AG08396 (cell line): ENCODE results near the gene DPAGT1.

Experiments used
- DNase-seq: peaks from one replicate; pipeline ENCODE4 v3.0.0; 2012; ENCODE audit warnings: low spot score, mixed read lengths

DPAGT1 gene

DNA sequence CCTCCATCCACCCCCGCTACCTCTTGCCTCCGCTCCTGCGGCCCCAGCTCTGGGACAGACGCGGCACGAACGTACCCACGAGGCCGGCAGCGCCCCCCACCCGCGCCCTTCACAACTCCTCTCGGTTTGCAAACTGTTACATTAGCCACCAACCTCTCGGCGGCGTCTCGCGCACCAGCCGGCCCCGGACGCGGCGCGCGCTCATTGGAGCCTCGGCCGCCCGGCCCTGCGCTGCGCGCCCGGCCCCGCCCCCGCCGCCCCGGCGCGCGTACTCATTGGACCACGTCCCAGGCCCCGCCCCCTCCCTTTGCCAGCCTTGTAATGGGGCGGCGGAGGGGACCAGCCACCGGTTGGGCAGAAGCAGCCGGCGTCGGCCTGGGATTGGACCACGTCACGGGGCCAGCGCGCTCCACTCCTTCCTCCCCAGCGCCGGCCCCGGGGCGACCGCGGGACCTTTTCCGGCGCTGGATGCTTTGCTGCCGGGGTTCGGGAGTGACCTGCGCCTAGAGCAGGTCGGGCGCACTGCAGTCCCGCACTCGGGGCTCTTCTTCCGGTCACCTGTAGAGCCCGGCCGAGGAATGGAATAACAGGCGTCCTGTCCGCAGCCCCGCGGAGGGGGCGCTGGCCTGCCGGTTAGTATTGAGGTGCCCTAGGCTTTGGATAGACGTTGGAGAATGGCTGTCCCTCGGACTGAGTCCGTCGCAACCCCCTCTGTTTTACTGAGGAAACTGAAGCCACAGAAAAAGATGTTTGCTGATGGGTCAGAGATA lies 44.5 kb downstream of the DPAGT1 start, which contains the start of gene HYOU1:
TSS of gene HYOU1 (minus strand) at position 206 of the 770 bp plus-strand sequence. CDS start 1,045 bp downstream, outside the sequence.
- DNase-seq, result peak; percentile 99

DNA sequence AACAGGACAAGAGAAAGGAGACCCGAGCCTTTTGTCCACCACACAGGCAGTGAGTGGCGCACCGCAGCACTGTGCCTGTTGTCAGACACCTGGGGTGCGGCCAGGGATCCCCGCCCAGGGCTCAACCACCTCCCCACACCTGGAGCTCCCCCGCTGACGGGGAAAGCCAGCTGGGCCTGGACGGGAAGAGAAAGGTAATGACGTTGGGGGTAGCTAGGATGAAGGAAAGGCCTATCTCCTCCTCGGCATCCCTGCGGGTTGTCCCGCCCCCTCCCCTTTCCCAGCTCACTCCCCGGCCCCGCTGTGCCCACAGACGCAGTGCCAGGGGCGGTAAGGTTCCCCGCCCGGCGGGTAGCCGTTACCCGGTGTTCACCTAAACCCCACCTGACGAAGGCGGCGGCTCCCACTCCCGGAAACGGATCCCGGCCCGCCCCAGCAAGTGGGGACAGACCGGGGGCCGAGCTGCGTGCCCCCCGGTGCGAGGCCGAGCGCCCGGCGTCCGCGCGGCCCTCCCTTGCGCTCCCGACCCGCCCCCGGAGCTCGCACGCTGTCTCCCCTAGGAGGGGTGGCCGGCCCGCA lies 45.1 kb downstream of the DPAGT1 start:
- no peak for DNase-seq

- DNase-seq, result peak; percentile 41
Observed at GRCh38 chr11:119055901-119056300, 45.8 kb downstream of the DPAGT1 start.

DNA sequence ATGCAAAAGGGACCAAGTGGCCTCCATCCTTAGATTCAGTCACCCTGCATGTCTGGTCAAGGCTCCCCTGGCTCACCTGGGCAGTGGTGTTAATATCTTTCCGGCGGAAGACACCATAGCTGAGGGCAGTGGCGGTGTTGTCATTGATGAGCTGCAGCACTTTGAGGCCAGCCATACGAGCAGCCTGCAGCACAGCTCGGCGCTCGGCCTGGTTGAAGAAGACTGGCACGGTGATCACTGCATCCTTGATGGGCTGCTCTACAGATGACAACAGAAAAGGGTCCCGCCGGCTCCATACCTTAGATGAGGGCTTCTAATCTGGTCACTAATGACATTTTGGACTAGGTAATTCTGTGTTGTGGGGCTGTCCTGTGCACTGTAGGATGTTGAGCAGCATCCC lies 47.2 kb downstream of the DPAGT1 start:
- no peak for DNase-seq

- DNase-seq, result no peak
Observed at GRCh38 chr11:119052163-119052814, 49.4 kb downstream of the DPAGT1 start.

DNA sequence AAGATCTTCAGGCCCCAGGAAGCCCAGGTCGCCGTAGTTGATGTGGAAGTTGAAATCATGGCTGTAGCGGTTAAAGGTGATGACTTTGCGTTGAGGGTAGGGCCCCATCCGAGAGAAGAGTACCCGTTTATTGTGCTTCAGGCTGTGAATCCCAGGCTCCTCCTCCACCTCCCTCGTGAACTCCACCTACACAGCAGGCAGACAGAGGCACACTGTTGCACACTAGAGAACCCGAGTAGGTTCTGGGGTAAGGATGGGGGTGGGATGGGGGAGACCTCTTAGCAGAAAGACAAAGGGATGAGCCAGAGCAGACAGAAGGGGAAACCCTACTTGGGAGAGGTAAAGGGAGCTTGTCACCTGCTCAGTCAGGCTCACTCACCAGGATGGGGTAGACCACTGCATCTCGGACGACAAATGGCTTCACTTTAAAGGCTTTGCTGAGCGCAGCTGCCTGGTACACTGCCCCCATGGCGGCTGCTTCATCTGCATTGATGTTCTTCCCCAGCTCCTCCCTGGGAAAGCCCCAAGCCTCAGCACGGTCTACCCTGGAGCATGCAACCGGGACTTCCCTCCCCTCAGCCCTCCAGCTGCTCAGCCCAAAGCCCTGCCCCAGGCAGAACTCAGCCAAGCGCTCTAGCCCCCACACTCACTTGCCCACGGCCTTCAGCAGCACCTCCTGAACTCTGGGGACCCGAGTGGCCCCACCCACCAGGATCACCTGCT lies 50.1 kb downstream of the DPAGT1 start:
- no peak for DNase-seq

DNA sequence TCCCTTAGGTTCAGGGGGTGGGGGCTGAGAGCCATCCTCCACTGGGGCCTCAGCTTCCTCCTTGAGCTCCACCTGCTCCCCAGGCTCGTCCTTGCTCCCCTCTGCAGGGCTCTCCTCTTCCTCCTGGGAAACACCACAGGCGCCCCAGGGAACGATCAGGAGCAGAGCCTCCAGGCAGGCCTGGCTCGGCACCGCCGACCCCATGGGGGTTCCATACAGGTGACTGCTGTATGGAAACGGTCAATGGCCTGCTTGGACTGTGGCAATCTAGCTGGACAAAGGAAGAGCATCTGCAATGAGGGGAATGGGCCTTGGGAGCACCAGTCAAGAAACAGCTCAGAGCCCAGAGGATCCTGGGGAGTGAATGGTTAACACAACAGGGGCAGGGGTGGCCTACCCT lies 52.6 kb downstream of the DPAGT1 start:
- DNase-seq, result no peak

GRCh38 chr11:119048644-119049043 lies 53.0 kb downstream of the DPAGT1 start:
- no peak for DNase-seq

- DNase-seq, result no peak
Observed at GRCh38 chr11:119047205-119047604, 54.4 kb downstream of the DPAGT1 start.
